HepG2 (cell line): ENCODE data around the gene ZNF213. TPM values are rescaled to one million over a fixed set of nuclear protein-coding genes. Genes with fewer than 3 reads are reported as not detected.

Source experiments
- CBFB ChIP-seq: sonication (generic); formaldehyde crosslinking; IDR thresholded peaks from 2 replicates; pipeline ENCODE4 v1.4.0; 2020; ENCODE audit warnings: missing genetic modification reagents
- GLMP ChIP-seq: sonication (generic); formaldehyde crosslinking; IDR thresholded peaks from 2 replicates; pipeline ENCODE4 v1.9.0; 2021; ENCODE audit warnings: missing genetic modification reagents, mild to moderate bottlenecking, borderline replicate concordance
- HDAC2 ChIP-seq: sonication (generic); formaldehyde crosslinking; IDR thresholded peaks from 2 replicates; pipeline ENCODE4 v1.4.0; 2020; ENCODE audit warnings: missing genetic modification reagents
- HDAC6 ChIP-seq: fragments of 200-600 bp; sonication (generic); IDR thresholded peaks from 2 replicates; pipeline ENCODE4 v1.7.0; 2017; ENCODE audit warnings: mild to moderate bottlenecking, antibody characterized with exemption, low read length, low read depth
- KLF11 ChIP-seq: IDR thresholded peaks from 2 replicates; pipeline ENCODE4 v1.6.1; 2016; ENCODE audit warnings: missing compliant biosample characterization
- MXD3 ChIP-seq: IDR thresholded peaks from 2 replicates; pipeline ENCODE4 v1.6.1; 2016; ENCODE audit warnings: mild to moderate bottlenecking, missing biosample characterization, missing genetic modification reagents
- NCOR1 ChIP-seq: fragments of 200-600 bp; sonication (generic); IDR thresholded peaks from 2 replicates; pipeline ENCODE4 v1.7.0; 2017; ENCODE audit warnings: antibody characterized with exemption, low read length, borderline replicate concordance
- NFE2L1 ChIP-seq: sonication (generic); formaldehyde crosslinking; IDR thresholded peaks from 2 replicates; pipeline ENCODE4 v1.4.0; 2020; ENCODE audit warnings: missing genetic modification reagents, mild to moderate bottlenecking, borderline replicate concordance
- PLRG1 ChIP-seq: fragments of 450-650 bp; conservative IDR thresholded peaks from 2 replicates; pipeline ENCODE4 v1.6.1; 2016
- RNF2 ChIP-seq: fragments of 450-650 bp; conservative IDR thresholded peaks from 2 replicates; pipeline ENCODE4 v1.6.1; 2016; ENCODE audit warnings: low read depth
- ZBTB20 ChIP-seq: sonication (generic); formaldehyde crosslinking; IDR thresholded peaks from 2 replicates; pipeline ENCODE4 v1.8.1; 2023; ENCODE audit warnings: missing genetic modification reagents, low read depth, mild to moderate bottlenecking, borderline replicate concordance
- ZBTB49 ChIP-seq: sonication (generic); formaldehyde crosslinking; IDR thresholded peaks from 2 replicates; pipeline ENCODE4 v1.4.0; 2020; ENCODE audit warnings: missing genetic modification reagents, borderline replicate concordance
- ZFAT ChIP-seq: sonication (generic); formaldehyde crosslinking; conservative IDR thresholded peaks from 2 replicates; pipeline ENCODE4 v1.8.1; 2023; ENCODE audit warnings: missing genetic modification reagents, inconsistent platforms
- ZFP36L1 ChIP-seq: sonication (generic); formaldehyde crosslinking; IDR thresholded peaks from 2 replicates; pipeline ENCODE4 v1.8.0; 2022; ENCODE audit warnings: mild to moderate bottlenecking, missing genetic modification reagents, moderate library complexity
- ZKSCAN1 ChIP-seq: fragments of 150-350 bp; IDR thresholded peaks from 2 replicates; pipeline ENCODE4 v1.6.1; 2014; ENCODE audit warnings: low read length
- ZNF251 ChIP-seq: sonication (generic); formaldehyde crosslinking; IDR thresholded peaks from 2 replicates; pipeline ENCODE4 v1.9.0; 2021; ENCODE audit warnings: mild to moderate bottlenecking, missing genetic modification reagents
- ZNF34 ChIP-seq: sonication (generic); formaldehyde crosslinking; IDR thresholded peaks from 2 replicates; pipeline ENCODE4 v1.4.0; 2020; ENCODE audit warnings: mild to moderate bottlenecking, missing genetic modification reagents, borderline replicate concordance
- ZNF431 ChIP-seq: sonication (generic); formaldehyde crosslinking; IDR thresholded peaks from 2 replicates; pipeline ENCODE4 v1.9.0; 2022; ENCODE audit warnings: missing genetic modification reagents, low read depth, mild to moderate bottlenecking, borderline replicate concordance
- ZNF501 ChIP-seq: sonication (generic); formaldehyde crosslinking; IDR thresholded peaks from 2 replicates; pipeline ENCODE4 v1.5.1; 2020; ENCODE audit warnings: mild to moderate bottlenecking, moderate library complexity, missing genetic modification reagents
- ZNF724P ChIP-seq: sonication (generic); formaldehyde crosslinking; IDR thresholded peaks from 2 replicates; pipeline ENCODE4 v1.8.0; 2022; ENCODE audit warnings: missing genetic modification reagents, borderline replicate concordance
- ZSCAN20 ChIP-seq: sonication (generic); formaldehyde crosslinking; IDR thresholded peaks from 2 replicates; pipeline ENCODE4 v1.4.0; 2020; ENCODE audit warnings: missing genetic modification reagents, mild to moderate bottlenecking, borderline replicate concordance
- polyA plus RNA-seq, 8 experiments: library from polyadenylated mRNA; depleted of rRNA in 3 of 8; stranded (reverse) in 7 of 8; unstranded in 1 of 8; fragments of >200 nt; fragmentation: Illumina TruSeq in 4 of 8; extraction: Trizol in 4 of 8; gene quantifications; 2 replicates each; pipeline versions ENCODE4 v1.2.1 to v1.2.3, GENCODE V29; 2011 to 2016; ENCODE audit warnings: low read depth in 4 of 8, missing spikeins in 1 of 8, mixed read lengths in 1 of 8; ENCODE audit not compliant: insufficient read depth in 1 of 8
- total RNA-seq, 5 experiments: library from RNA; depleted of rRNA; stranded (reverse); fragments of >200 nt; fragmentation: Illumina TruSeq; extraction: Trizol; gene quantifications; 2 replicates each; pipeline ENCODE4 v1.2.3, GENCODE V29; 2016; ENCODE audit warnings: low read depth in 1 of 5
- TF ChIP-seq, protein P1 (sequence below): fragments of 450-650 bp; IDR thresholded peaks from 2 replicates; pipeline ENCODE4 v1.6.1; 2016
- TF ChIP-seq, protein P2 (sequence below): sonication (generic); formaldehyde crosslinking; IDR thresholded peaks from 2 replicates; pipeline ENCODE4 v1.5.0; 2020; ENCODE audit warnings: missing genetic modification reagents

Gene ZNF213
- total and polyA plus RNA-seq, 2 of the 13 experiments (the other 11 are each of a cell fraction or from before 2014, with no cell fraction given) = 0.59 to 0.97 TPM

GRCh38 chr16:3171855-3172593 is 37.2 kb downstream of the ZNF213 start (continued):
- no peak for TF ChIP-seq NCOR1
- TF ChIP-seq GLMP (CRISPR knock-in tag) = no peak
- 0 out of 2 replicates have a peak, but pooled peaks have one; percentile 38 for TF ChIP-seq ZFP36L1 (CRISPR knock-in tag)
- no peak for TF ChIP-seq ZNF34 (CRISPR knock-in tag)
- TF ChIP-seq, protein P1, sequence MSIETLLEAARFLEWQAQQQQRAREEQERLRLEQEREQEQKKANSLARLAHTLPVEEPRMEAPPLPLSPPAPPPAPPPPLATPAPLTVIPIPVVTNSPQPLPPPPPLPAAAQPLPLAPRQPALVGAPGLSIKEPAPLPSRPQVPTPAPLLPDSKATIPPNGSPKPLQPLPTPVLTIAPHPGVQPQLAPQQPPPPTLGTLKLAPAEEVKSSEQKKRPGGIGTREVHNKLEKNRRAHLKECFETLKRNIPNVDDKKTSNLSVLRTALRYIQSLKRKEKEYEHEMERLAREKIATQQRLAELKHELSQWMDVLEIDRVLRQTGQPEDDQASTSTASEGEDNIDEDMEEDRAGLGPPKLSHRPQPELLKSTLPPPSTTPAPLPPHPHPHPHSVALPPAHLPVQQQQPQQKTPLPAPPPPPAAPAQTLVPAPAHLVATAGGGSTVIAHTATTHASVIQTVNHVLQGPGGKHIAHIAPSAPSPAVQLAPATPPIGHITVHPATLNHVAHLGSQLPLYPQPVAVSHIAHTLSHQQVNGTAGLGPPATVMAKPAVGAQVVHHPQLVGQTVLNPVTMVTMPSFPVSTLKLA = no peak
- TF ChIP-seq ZNF501 = no peak; the same call in 1 of the 2 replicates
- no peak for TF ChIP-seq ZSCAN20 (CRISPR knock-in tag)
- TF ChIP-seq MXD3 (CRISPR knock-in tag) = no peak
- 0 out of 2 replicates have a peak, but pooled peaks have one; percentile 31 for TF ChIP-seq RNF2
- TF ChIP-seq PLRG1 = no peak
- no peak for TF ChIP-seq ZFAT
- no peak for TF ChIP-seq CBFB
- no peak for TF ChIP-seq HDAC6
- TF ChIP-seq HDAC2 (CRISPR knock-in tag) = no peak; the same call in 1 of the 2 replicates
- TF ChIP-seq, protein P2, sequence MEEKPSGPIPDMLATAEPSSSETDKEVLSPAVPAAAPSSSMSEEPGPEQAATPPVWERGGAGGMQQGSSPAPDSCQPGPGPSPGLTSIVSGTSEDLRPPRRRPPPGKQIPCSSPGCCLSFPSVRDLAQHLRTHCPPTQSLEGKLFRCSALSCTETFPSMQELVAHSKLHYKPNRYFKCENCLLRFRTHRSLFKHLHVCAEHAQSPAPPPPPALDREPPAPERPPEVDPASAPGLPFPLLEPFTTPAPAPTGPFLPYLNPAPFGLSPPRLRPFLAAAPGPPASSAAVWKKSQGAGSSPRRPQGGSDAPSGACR (CRISPR knock-in tag) = no peak
- TF ChIP-seq ZBTB20 = no peak
- no peak for TF ChIP-seq ZNF251 (CRISPR knock-in tag)
- TF ChIP-seq ZNF431 = no peak
- 0 out of 2 replicates have a peak, but pooled peaks have one; percentile 4 for TF ChIP-seq NFE2L1
- TF ChIP-seq ZNF724P = no peak
- no peak for TF ChIP-seq KLF11 (CRISPR knock-in tag)
- TF ChIP-seq ZKSCAN1 = no peak
- no peak for TF ChIP-seq ZBTB49 (CRISPR knock-in tag)
